IMR-90 (cell line): ENCODE results near the gene CFAP69. TPM values are rescaled to one million over a fixed set of nuclear protein-coding genes. Genes with fewer than 3 reads are reported as not detected.

Experiments used
- ATAC-seq: fragments of 200-7000 bp; cut with Tn5 transposase; 2 replicates; pipeline ENCODE4 v1.9.1; 2020; ENCODE audit warnings: low read depth, mild to moderate bottlenecking, moderate library complexity
- BruUV-seq: library from RNA; stranded (reverse); fragments of 400-500 nt; replicated peaks from 2 replicates; lab custom pipeline; 2021; lab: Mats Ljungman, UMichigan
- CTCF ChIA-PET: fragments of 300-600 bp; formaldehyde crosslinking; extraction: SDS; loops from one replicate; lab custom pipeline; 2021; ENCODE audit warnings: antibody characterized with exemption; lab: Yijun Ruan, JAX
- POLR2A ChIA-PET: fragments of 300-600 bp; sonication (Branson Sonifier 250); formaldehyde crosslinking; loops from one replicate; lab custom pipeline; 2022; ENCODE audit warnings: antibody characterized with exemption; ENCODE audit not compliant: unreplicated experiment; lab: Charles Lee
- DNase-seq: peaks from one replicate; pipeline ENCODE4 v3.0.0; 2013
- H2AFZ ChIP-seq: replicated peaks from 2 replicates; pipeline ENCODE3; 2013; ENCODE audit warnings: low read length, mild to moderate bottlenecking; ENCODE audit not compliant: poor library complexity
- H2AK5ac ChIP-seq: 2 replicates; pipeline ENCODE4 v1.6.1; 2013; ENCODE audit warnings: low read depth, low read length, inconsistent platforms
- H2AK9ac ChIP-seq: replicated peaks from 2 replicates; pipeline ENCODE3; 2013; ENCODE audit warnings: mild to moderate bottlenecking, low read depth, low read length, moderate library complexity; ENCODE audit not compliant: poor library complexity
- H2BK120ac ChIP-seq: 2 replicates; pipeline ENCODE4 v1.6.1; 2013; ENCODE audit warnings: low read depth, low read length, inconsistent platforms
- H2BK15ac ChIP-seq: 3 replicates; pipeline ENCODE4 v1.6.1; 2013; ENCODE audit warnings: low read depth, low read length, inconsistent platforms
- H2BK20ac ChIP-seq: 2 replicates; pipeline ENCODE4 v1.6.1; 2013; ENCODE audit warnings: low read depth, mild to moderate bottlenecking, inconsistent platforms, low read length, moderate library complexity
- H2BK5ac ChIP-seq: 2 replicates; pipeline ENCODE4 v1.6.1; 2013; ENCODE audit warnings: mild to moderate bottlenecking, low read depth, low read length, inconsistent platforms; ENCODE audit not compliant: poor library complexity, severe bottlenecking
- H3K14ac ChIP-seq: replicated peaks from 2 replicates; pipeline ENCODE4 v1.6.1; 2013; ENCODE audit warnings: low read depth, low read length, inconsistent platforms
- H3K18ac ChIP-seq: 2 replicates; pipeline ENCODE4 v1.6.1; 2013; ENCODE audit warnings: low read depth, low read length, control low read depth
- H3K23ac ChIP-seq: 2 replicates; pipeline ENCODE4 v1.6.1; 2013; ENCODE audit warnings: low read depth, low read length, inconsistent platforms
- H3K27ac ChIP-seq: 2 replicates; pipeline ENCODE4 v1.5.1; 2013; ENCODE audit warnings: mild to moderate bottlenecking, control low read depth, low read length; ENCODE audit not compliant: insufficient read depth
- H3K27me3 ChIP-seq: 2 replicates; pipeline ENCODE4 v1.6.1; 2013; ENCODE audit warnings: low read length; ENCODE audit not compliant: control insufficient read depth, insufficient read depth
- H3K36me3 ChIP-seq: 2 replicates; pipeline ENCODE4 v1.6.1; 2013; ENCODE audit warnings: low read length, mixed read lengths; ENCODE audit not compliant: control insufficient read depth, insufficient read depth
- H3K4ac ChIP-seq: 2 replicates; pipeline ENCODE4 v1.6.1; 2013; ENCODE audit warnings: low read depth, low read length, inconsistent platforms
- H3K4me1 ChIP-seq: 2 replicates; pipeline ENCODE4 v1.6.1; 2013; ENCODE audit warnings: low read length, mixed read lengths; ENCODE audit not compliant: control insufficient read depth, insufficient read depth
- H3K4me2 ChIP-seq: 2 replicates; pipeline ENCODE4 v1.6.1; 2013; ENCODE audit warnings: low read depth, mild to moderate bottlenecking, control low read depth, low read length, moderate library complexity
- H3K4me3 ChIP-seq: 2 replicates; pipeline ENCODE4 v1.5.1; 2013; ENCODE audit warnings: low read depth, mild to moderate bottlenecking, control low read depth, low read length, moderate library complexity; ENCODE audit not compliant: insufficient read depth
- H3K56ac ChIP-seq: 2 replicates; pipeline ENCODE4 v1.6.1; 2013; ENCODE audit warnings: low read length, inconsistent platforms; ENCODE audit not compliant: insufficient read depth; ENCODE audit errors: extremely low read depth
- H3K79me1 ChIP-seq, 2 experiments: 2 replicates each; pipeline ENCODE4 v1.6.1; 2013; ENCODE audit warnings: low read length in 2 of 2, inconsistent platforms in 1 of 2, low read depth in 1 of 2
- H3K9ac ChIP-seq: 2 replicates; pipeline ENCODE4 v1.6.1; 2013; ENCODE audit warnings: low read depth, low read length, control low read depth
- H3K9me1 ChIP-seq: 2 replicates; pipeline ENCODE4 v1.6.1; 2013; ENCODE audit warnings: low read length, inconsistent platforms; ENCODE audit not compliant: insufficient read depth
- H3K9me3 ChIP-seq: 2 replicates; pipeline ENCODE4 v1.6.1; 2013; ENCODE audit warnings: low read length; ENCODE audit not compliant: control insufficient read depth, insufficient read depth
- H4K20me1 ChIP-seq: 2 replicates; pipeline ENCODE4 v1.6.1; 2013; ENCODE audit warnings: low read length, inconsistent platforms; ENCODE audit not compliant: insufficient read depth
- H4K5ac ChIP-seq: 2 replicates; pipeline ENCODE4 v1.6.1; 2013; ENCODE audit warnings: mild to moderate bottlenecking, low read depth, low read length, control low read depth
- H4K8ac ChIP-seq, 2 experiments: 2 replicates each; pipeline ENCODE4 v1.6.1; 2013; ENCODE audit warnings: low read depth in 2 of 2, low read length in 2 of 2, control low read depth in 1 of 2, inconsistent platforms in 1 of 2
- H4K91ac ChIP-seq: 2 replicates; pipeline ENCODE4 v1.6.1; 2013; ENCODE audit warnings: low read depth, low read length, inconsistent platforms; ENCODE audit not compliant: insufficient read depth
- CEBPB ChIP-seq: IDR thresholded peaks from 2 replicates; pipeline ENCODE4 v1.6.1; 2012; ENCODE audit warnings: low read depth, low read length, improper control_type of control experiment
- MAFK ChIP-seq: IDR thresholded peaks from 2 replicates; pipeline ENCODE4 v1.6.1; 2012; ENCODE audit warnings: low read depth, low read length, improper control_type of control experiment
- RFX5 ChIP-seq: IDR thresholded peaks from 2 replicates; pipeline ENCODE4 v1.8.0; 2012; ENCODE audit warnings: low read depth, mild to moderate bottlenecking, low read length, moderate library complexity
- WGBS, 2 experiments: methylation state at CpG; one replicate each; pipeline versions ENCODE4 v1.1.5 to v1.1.7; 2013; ENCODE audit warnings: missing lambda C conversion rate in 2 of 2; ENCODE audit not compliant: insufficient read length in 1 of 2; ENCODE audit errors: extremely low coverage in 2 of 2; 5-methylcytosine and 5-hydroxymethylcytosine counted together
- dilution Hi-C: fragments of 300-500 bp; cut with HindIII; formaldehyde crosslinking; loops from one replicate; pipeline ENCODE4 v1.14.3; 2018; ENCODE audit warnings: low sequenced_read_pairs; ENCODE audit not compliant: unreplicated experiment
- in situ Hi-C: fragments of 300-500 bp; cut with MboI; formaldehyde crosslinking; loops from 3 replicates; pipeline ENCODE4 v1.14.3; 2019; ENCODE audit warnings: low sequenced_read_pairs, inconsistent platforms, mixed read lengths
- intact Hi-C: fragments of 100-400 bp; cut with micrococcal nuclease; formaldehyde crosslinking; loops from 2 replicates; pipeline ENCODE4 v1.10.0; 2022
- polyA plus RNA-seq, 3 experiments: library from polyadenylated mRNA; depleted of rRNA; stranded (reverse); fragments of >200 nt; gene quantifications; 2 replicates each; pipeline ENCODE4 v1.2.3, GENCODE V29; 2012; ENCODE audit warnings: low replicate concordance in 1 of 3
- total RNA-seq: library from RNA; depleted of rRNA; stranded (reverse); fragments of >200 nt; gene quantifications from 2 replicates; pipeline ENCODE4 v1.2.3, GENCODE V29; 2012

CFAP69 gene
- total and polyA plus RNA-seq, 2 of the 4 experiments (the other 2 are of a cell fraction): 0.72 to 0.86 TPM

DNA sequence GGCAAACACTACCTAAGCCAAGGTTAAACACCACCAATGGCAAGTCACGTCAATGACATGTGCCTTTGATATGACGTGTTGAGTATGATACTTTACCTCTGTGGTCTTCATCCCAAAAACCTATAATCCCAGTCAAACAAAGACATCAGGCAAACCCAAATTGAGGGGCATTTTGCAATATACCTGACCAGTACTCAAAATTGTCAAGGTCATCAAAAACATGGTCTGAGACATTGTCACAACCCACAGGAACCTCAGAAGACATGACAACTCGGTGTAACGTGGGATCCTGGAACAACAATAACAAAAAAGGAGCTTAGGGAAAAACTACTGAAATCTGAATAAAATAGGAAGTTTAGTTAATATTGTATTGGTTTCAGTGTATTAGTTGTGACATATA is 68.9 kb downstream of the CFAP69 start:
- Histone ChIP-seq H2AK5ac (no peak overlapping the region), H3K9me3 (no peaks in the 10 kb centered on the region), H4K20me1 (no peaks in the 10 kb centered on the region), H3K4me1 (no peaks in the 10 kb centered on the region), H3K79me1 (no peaks in the 10 kb centered on the region), H2BK15ac (no peak overlapping the region), H3K36me3 (no peaks in the 10 kb centered on the region), H3K23ac (no peak overlapping the region), H3K9me1 (no peaks in the 10 kb centered on the region), H4K8ac (no peak overlapping the region), H3K56ac (no peak overlapping the region), H3K18ac (no peak overlapping the region), H3K4me2 (no peak overlapping the region), H2AK9ac (no peak overlapping the region), H3K14ac (no peak overlapping the region), H3K27me3 (peaks cover 1% of the 10 kb centered on the region; the same call in 1 of the 2 replicates), H3K9ac (no peak overlapping the region), H3K4ac (no peak overlapping the region), H2AFZ (no peak overlapping the region), H2BK120ac (no peak overlapping the region), H2BK5ac (no peak overlapping the region), H4K91ac (no peak overlapping the region), H3K27ac (no peak overlapping the region), H3K4me3 (no peak overlapping the region), H4K5ac (no peak overlapping the region), H2BK20ac (no peak overlapping the region)
- ChIA-PET POLR2A (no interaction called here), CTCF (interaction anchor here (1.0 kb wide), 1 partner anchor 114 kb away, joined by 3 read pairs; no protein-coding TSS in a partner anchor)
- ATAC-seq: no peak
- intact Hi-C loops (loop anchor here (2.0 kb wide), 1 partner anchor 113 kb away; no protein-coding TSS in a partner anchor), in situ Hi-C loops (loop anchor here (25.0 kb wide), 1 partner anchor 1527 kb away; the partner anchor contains the start of gene TEX47), dilution Hi-C loops (no loop called here)
- TF ChIP-seq CEBPB (no peak), MAFK (peak; percentile 67), RFX5 (no peak)
- WGBS, 2 experiments: no CpG with 5 or more reads among the region's 4 CpGs
- no peak for DNase-seq
- no TSS peak for BruUV-seq
